NCI-H2171 treated with DMSO at 0.1 percent for 48 hours (cell line): ENCODE data around the gene CP.

Source experiments
- DNase-seq: peaks from one replicate; lab custom pipeline; 2025; lab: John Stamatoyannopoulos, UW

The CP gene

DNA sequence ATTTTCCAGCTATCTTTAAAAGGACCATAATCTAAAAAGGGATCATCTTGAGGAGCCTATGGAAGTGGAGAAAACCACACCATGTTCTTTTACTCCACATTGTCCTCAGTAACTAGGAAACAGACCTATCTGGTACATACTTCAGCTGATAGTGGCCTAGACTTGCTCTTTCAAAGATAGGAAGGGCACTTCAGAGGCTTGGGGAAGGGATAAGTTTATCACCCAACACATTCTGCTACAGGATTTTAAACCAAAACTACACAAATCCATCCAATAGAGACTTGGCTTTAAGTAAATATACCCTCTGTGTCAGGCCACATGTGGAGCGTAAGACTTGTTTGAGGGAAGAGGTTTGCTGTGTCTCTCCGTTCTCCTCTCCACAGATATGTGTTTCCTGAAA lies 35.4 kb downstream of the CP start:
- no peak for DNase-seq

DNA sequence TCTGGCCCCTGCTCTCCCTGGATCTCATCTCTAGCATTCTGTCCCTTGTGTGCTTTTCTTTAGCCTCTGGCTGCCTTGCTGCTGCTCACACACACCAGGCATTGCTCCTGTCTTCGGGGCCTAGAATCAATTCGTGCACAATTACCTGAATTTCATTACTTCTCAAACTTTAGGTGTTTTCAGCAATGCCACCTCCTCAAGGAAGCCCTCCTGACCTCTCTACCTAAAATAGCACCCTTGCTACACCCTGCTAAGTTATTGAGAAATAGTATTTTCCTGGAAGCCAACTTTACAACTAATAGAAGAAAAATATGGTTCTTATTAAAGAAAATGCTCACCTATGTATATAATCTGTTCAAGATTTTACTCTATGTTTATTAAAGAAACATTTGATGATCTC lies 40.4 kb downstream of the CP start:
- no peak for DNase-seq

- DNase-seq, result no peak
Measured at GRCh38 chr3:149180057-149180573, 41.5 kb downstream of the CP start.

- no peak for DNase-seq
Measured at GRCh38 chr3:149179220-149179619, 42.4 kb downstream of the CP start.

DNA sequence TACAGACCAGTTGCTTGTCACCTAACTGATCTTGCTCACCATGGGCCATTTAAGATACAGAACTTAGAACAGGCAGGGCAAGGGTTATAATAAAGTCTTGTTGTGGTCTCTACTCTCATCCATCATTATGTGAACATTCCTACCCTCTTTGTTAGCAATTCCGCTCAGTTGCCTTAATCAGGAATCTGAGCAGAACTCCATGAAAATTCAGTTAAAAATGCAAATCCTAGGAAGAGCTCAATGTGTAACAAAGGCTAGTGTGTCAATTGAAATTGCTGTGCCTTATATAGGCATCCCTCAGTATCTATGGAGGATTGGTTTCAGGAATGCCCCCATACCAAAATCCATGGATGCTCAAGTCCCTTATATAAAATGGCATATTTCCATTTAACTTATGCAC lies 44.5 kb downstream of the CP start:
- no peak for DNase-seq

DNA sequence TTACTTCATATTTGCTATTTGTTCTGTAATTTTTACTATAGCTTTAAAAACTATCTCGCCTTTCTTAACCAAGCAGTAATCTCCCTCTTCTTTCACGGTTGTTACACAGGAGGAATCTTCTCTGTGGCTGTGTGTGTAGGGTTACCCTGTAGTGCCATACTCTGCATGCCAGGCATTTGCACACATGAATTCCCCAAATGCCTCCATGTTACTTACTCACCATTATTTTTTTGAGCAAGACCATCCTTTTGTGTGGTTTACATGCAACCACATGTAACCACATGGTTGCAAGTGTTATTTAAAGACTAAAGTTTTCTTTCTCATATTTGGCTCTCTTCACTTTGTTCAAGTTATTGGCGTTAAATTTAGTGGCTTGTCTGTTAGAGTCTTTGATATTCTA lies 46.7 kb downstream of the CP start:
- DNase-seq, result no peak

GRCh38 chr3:149170672-149171071 lies 51.0 kb downstream of the CP start:
- no peak for DNase-seq

DNA sequence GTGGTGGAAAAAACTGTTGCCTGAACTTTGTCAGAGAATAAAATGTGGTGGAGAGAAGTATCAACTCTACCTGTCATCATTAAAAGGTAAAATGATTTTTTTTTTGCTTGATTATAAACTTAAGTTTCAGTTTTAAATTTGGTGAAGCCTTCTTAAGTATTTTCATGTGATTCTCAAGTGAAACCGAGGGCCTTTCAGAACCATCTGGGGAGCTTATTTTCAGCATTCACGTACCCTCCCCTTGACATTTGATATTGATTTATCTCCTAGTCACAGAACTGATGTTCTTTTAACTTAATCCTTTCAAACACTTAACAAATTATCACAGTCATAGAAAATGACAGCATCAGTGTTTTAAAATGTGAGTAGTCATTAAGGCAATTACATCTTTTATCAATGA lies 53.7 kb downstream of the CP start:
- no peak for DNase-seq

DNA sequence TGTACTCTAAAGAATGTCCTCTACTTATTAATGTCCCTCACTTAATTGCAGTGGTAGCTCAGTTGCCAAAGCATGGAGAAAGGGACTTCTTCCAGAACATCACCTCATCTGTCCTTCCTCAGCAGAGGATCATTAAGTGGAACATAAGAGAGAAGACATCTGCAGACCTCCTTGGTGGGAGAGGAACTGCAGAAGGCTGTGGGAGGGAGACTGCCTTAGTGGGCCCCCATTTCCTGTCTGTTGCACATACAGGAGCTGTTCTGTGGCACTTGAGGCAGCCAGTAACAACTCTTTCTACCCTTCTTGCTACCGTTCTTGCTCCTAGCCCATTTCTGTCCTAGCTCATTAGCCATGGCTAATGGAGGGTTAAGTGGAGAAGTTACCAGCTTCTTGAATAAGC lies 58.6 kb downstream of the CP start:
- no peak for DNase-seq

GRCh38 chr3:149162007-149162406 lies 59.6 kb downstream of the CP start:
- no peak for DNase-seq

- no peak for DNase-seq
Measured at GRCh38 chr3:149160754-149161300, 60.8 kb downstream of the CP start.

DNA sequence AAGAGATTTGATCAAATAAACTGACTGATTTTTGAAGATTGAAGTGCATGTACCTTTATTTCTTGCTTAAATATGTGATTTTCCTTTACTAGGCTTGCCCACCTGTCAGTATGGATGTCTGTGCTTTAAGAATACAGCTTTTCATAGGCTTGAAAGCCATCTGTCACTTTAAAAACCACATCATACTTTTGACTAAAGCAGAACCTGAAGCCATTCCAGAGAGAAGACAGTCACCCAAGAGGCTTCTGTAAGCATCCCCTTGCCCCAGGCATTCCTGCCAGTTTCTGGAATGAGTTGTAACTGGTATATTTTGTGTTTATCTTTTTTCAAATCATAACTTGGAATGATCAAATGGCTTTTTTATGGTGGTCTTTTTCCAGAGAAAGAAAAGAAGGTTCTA lies 68.2 kb downstream of the CP start:
- DNase-seq, result peak; percentile 11

GRCh38 chr3:149152420-149152819 lies 69.2 kb downstream of the CP start:
- no peak for DNase-seq

- no peak for DNase-seq
Measured at GRCh38 chr3:149151843-149152242, 69.8 kb downstream of the CP start.

DNA sequence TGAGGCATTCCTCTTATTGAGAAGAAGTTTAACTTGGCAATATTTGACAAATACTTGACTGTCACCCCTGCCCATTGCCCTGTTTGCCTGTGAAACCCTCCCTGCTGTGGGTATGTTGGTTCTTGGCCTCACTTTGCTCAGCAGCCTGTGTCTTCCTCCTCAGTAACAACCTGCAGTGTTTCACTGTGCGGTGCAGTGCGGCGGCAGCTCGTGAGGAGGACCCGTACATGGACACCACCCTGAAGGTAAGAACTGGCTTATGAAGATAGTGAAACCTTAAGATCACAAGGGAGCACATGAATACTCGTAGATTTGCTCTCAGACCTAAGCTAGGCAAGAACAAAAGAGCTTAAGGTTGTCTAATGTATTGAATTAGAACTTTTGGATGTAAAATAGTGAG lies 71.2 kb downstream of the CP start:
- DNase-seq, result no peak

GRCh38 chr3:149145974-149146373 lies 75.7 kb downstream of the CP start:
- no peak for DNase-seq

- no peak for DNase-seq
Measured at GRCh38 chr3:149145356-149145755, 76.3 kb downstream of the CP start.

DNA sequence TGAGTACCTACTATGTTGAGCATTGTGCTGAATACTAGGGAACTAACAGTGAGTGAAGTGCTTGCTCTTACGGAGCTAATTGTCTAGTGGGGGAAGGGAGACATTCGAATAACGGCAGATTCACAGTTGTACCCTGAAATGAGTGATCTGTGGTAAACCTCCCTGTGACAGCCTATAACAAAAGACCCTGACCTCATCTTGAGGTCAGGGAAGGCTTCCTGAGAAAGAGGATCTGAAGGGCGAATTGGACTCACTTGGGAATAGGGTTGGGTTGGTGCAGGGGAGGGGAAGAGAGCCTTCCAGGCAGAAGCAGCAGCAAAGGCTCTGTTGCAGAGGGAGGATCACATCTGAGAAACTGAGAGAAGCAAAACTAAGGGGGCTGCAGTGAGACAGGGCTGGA lies 78.9 kb downstream of the CP start:
- no peak for DNase-seq

DNA sequence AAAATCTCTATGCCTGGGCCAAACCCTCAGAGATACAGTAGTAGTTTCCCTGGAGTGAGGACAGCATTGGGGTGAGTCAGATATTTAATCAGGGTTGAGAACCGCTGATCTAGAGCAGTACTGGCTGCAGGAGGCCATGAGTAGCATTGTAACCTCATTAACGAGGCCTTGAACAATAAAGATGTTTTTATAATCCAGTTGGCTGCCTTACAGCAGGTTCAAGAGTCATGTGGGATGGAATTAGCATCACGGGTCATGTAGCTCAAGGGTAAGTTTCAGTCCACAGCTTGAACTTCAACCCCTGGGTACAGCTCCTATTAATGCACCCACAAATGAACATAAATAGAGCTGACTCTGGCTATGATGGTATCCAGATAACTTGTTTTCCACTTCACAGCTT lies 87.1 kb downstream of the CP start:
- no peak for DNase-seq

DNA sequence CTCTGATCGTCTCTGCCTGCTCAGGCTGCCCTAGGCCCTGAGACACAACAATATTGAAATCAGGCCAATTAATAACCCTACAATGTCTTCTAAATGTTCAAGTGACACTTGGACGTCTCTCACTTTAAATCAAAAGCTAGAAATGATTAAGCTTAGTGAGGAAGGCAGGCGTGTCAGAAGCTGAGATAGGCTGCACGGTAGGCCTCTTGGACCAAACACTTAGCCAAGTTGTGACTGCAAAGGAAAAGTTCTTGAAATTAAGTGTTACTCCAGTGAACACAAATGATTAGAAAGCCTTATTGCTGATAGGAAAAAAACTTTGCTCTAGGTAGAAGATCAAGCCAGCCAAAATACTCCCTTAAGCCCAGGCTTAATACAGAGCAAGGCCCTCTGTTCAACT lies 90.0 kb downstream of the CP start:
- no peak for DNase-seq

DNA sequence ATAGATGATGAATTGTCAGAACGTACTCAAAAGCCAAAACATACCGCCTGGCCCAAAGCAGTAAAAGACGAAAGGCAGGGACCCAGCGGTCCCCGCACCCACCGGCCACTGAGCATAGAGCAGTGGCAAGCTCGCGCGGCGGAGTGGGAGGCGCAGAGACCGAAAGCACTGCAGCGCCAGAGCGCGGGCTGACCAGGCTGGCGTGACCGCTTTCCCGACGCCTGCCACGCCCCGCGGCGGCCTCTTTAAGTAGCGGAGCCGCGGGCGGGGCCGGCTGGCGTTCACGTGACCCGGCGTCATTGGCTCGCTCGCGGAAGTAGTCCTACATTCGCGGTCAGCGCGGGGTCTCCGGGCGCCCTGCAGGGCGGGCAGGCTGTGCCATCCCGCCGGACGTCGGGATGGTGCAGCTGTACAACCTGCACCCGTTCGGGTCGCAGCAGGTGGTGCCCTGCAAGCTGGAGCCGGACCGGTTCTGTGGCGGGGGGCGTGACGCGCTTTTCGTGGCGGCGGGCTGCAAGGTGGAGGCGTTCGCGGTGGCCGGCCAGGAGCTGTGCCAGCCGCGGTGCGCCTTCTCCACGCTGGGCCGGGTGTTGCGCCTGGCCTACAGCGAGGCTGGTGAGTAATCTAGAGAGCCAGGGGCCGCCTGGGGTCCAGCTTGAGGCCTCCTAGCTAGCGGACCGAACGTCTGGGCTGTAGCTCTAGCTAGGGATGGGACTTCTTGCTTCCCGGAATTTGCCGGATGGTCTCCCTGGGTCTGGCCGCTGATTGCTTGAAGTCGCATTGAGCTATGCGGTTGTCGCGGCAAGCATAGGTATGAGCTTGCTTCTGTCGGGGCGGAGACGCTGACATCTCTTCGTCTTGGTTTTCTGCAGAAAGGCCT lies 92.1 kb downstream of the CP start, which contains the start of gene HPS3:
HPS3 (plus strand) TSS at position 313 of the 880 bp plus-strand sequence; CDS start at position 399, 86 bp downstream.
- DNase-seq, result peak; percentile 63

DNA sequence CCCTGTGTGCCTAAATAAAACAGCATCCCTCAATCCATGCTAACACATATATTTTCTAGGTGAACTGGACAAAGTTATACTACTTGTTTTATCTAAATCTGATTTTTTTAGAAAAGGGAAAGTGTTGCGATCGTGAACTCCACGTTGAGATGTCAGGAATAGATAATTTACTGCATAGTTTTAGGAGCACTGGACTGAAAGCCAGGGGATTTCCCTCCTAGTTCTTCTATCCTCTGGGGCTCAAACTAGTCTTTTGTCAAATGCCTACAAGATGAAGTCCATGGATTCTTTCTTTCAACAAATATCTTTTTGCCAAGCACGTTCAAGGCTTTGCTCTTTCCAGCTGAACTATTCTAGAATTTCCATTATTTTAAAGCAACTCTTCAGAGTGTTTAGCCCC lies 92.8 kb downstream of the CP start:
- no peak for DNase-seq

GRCh38 chr3:149122721-149123578 lies 98.7 kb downstream of the CP start:
- DNase-seq, result no peak
